NT2/D1 (cell line): ENCODE results near the gene SEL1L.

Experiments
- SUZ12 ChIP-seq: IDR thresholded peaks from 2 replicates; pipeline ENCODE4 v1.6.1; 2011; ENCODE audit not compliant: insufficient read length, insufficient read depth; ENCODE audit errors: extremely low read depth
- YY1 ChIP-seq: IDR thresholded peaks from 2 replicates; pipeline ENCODE4 v1.6.1; 2011; ENCODE audit not compliant: insufficient read length, insufficient read depth
- ZNF274 ChIP-seq: IDR thresholded peaks from 2 replicates; pipeline ENCODE4 v1.6.1; 2011; ENCODE audit warnings: mild to moderate bottlenecking, low read depth, low read length

DNA sequence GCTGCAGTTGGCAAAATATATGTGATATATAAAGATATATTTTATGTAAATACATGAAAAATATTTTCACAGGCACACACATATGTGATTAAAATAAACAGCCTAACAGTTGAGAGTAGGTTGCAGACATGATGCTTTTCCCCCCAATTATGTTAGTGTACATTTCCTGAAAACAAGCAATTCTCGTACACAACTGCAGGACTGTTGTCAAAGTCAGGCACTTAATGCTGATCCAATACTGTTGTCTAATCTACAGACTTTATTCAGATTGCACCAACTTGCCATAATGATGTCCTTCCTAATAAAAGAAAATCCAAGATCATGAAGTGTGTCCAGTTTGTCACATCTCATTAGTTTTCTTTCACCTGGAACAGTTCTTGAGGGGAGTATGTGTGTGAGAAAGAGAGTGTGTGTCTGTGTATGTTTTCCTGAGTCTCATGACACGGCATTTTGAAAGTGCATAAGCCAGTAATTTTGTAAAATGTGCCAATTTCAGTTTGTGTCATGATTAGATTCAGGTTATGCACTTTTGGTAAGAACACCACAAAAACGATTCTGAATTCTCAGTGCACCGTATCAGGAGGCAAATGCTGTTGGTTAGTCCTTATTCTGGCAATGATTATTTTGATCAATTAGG, 16.5 kb upstream of the SEL1L start:
- no peak for TF ChIP-seq YY1
- TF ChIP-seq SUZ12 = no peak
- TF ChIP-seq ZNF274 = no peak
